Fibroblast of skin of left quadriceps (primary cell): ENCODE measurements around the gene MRPS18A.
A peak's percentile ranks its signal among the peaks of the same experiment; 100 is the strongest.
"Not testable (repeated sequence)": the region's sequence is repeated elsewhere in the genome, so short reads cannot be mapped to it uniquely, and the experiment has no call there.

Source experiments
- DNase-seq, 2 experiments: peaks; one replicate each; pipeline ENCODE4 v3.0.0-alpha.2; 2013; ENCODE audit warnings: low read depth in 2 of 2

The MRPS18A gene

DNA sequence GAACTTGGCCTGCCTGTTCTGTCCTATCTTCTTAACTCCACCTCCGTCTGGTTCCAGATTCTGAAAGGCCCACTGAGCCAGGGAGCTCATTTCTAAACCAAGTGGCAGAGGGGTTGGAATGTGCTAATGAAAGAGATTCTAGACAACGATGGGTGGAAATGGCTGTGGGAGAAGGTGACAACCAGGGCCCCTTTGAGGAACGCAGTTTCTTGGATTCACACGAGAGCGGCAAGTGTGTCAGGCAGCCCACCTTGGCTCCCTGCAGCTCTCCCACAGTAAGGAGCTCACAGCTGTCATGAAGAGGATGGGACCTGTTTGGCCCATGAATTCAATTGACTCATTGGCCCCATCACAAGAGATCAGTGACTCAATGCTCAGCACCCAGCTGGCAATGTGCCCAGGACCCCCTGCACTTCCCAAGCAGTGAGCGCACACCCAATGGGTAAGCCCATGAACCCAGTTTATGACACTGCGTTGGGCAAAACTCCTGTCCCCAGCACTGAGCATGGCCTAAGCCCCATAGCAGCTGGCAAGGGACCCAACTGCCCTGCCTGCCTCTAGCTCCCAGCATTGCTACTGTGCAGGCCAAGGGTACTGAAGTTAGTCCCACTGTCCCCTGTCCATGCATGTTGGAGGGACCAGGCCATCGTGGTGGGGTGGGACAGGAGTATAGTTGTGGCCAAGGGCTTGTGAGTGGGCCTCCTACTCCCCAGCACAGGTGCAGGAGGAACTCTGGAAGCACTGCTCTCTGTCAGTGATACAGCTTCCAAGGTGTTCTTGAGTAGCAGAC lies 16.4 kb downstream of the MRPS18A start:
- DNase-seq = no peak

DNA sequence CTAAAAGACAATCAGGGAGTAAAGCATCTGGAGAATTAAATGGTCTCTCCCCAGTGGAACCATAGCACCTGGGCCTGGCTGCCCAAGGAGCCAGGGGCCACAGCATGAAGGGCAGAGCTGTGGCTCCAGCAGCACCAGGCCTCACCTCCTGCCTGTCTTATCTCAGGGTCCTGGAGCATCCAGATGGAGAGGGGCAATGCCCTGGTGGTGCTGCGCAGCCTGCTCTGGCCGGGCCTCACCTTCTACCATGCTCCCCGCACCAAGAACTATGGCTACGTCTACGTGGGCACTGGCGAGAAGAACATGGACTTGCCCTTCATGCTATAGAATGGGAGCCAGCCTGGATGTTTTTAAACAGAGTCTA lies 17.0 kb downstream of the MRPS18A start:
- no peak for DNase-seq

- no peak for DNase-seq
Measured at GRCh38 chr6:43669922-43670622, 17.5 kb downstream of the MRPS18A start.

DNA sequence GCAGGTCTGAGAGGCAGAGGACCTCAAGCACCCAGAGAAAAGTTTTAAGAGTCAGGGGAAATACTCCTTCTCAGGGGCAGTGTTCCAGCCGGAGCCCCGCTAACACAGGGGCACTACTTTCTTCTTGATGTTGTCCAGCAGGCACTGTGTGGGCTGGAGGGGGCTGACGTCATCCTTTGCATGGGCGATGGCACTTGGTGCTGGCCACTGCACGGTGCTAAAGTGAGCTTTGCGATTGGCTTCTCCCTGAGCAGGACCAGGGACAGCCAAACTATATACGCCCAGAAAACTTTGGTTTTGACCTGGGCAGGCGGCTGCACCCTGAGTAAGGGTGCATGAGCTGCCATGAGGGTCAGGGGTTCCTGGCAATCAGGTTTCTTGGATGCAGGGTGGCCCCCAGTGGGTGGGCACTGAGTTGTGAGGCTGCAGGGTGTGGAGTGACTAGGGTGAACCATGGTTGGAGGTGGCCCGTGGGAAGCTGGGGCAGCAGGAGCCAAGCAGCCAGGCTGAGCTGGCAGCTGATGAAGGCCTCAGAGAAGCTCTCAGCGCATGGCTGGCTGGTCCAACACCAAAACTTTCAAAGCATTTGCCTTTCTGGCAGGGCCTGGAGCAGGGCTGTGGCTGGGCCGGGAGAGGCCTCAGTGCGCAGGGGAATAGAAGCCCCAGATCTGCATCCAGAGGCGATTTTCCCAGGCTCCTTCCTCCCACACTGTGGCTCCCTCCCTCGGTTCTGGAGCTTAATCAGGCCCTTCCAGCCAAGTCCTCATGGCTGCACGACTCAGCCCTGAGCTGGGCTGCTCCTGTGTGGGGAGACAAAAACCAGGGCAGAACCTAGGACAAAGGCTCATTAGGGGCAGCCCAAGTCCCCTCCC lies 18.3 kb downstream of the MRPS18A start:
- no peak for DNase-seq

- peak; percentile 20 to 23 for DNase-seq
Measured at GRCh38 chr6:43668151-43669028, 19.2 kb downstream of the MRPS18A start.

DNA sequence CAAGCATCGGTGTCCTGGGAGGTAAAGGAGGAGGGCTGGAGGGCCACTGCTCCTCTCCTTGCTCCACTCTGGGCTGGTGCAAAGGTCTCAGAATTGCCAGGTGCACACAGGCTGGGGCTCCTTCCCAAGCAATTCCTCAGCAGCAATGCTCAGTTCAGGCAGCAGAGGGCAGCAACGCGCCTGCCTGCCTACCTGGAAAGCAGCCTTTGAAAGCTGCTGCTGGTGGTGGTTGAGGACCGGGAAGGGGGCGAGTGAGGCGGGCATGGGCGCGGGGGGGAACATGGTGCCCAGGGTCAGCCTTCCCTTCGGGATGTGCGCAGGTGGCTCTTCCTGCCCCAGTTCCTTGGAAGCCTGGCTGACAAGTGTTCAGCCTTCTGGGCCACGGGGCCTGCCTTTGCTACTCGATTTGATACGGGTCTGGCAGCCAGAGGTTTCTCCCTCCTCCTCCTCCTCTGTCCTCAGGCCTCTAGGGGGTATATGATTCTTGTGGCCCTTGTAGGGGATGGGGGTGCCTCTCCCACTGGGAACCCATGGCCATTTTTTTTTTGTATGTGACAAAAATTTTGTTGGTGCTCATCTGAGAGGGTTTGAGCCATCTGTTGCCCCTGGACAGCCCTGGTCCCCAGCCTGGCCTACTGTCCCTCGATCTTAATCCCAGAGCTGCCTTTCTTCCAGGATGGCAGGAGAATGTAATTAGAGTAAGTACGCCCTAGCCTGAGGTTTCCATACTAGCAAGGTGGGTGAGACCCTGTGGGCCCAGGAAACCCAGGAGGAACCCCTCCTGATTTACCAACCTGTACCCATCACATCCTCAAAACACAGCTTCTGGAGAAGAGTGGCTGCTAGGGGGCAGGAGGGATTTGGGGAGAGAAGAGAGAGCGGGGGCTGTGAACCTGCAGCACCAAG lies 20.1 kb downstream of the MRPS18A start:
- peak; percentile 26 to 28 for DNase-seq

DNA sequence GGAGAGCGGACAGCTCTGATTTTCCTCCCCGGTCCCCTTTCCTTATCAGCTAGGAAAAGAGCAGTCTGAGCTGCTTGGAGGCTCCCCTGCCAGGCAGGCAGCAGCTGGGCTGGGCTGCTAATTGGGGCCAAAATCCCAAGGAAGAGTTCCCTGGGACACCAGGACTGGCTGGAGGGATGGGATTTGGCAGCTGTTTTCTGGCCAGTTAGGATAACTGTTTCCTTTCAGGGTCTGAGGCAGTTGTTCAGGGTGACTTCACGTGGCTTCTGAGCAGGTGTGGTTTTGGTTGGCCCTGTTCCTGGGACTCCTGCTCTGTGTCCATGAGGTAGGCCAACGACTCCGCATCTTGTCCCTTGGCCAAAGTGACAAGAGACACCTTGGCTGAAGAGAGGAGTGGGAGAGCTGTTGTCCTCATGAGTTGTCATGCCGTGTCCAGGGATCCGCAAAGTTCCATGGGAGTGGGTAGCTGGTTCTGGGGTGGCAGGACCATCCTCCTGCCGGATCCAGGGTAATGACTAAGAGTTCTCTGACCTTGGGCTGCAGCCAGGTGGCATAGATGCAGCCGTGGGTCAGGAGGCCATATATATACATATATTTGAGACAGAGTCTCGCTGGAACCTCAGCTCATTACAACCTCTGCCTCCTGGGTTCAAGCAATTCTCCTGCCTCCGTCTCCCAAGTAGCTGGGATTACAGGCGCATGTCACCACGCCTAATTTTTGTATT lies 21.2 kb downstream of the MRPS18A start:
- DNase-seq = no peak

DNA sequence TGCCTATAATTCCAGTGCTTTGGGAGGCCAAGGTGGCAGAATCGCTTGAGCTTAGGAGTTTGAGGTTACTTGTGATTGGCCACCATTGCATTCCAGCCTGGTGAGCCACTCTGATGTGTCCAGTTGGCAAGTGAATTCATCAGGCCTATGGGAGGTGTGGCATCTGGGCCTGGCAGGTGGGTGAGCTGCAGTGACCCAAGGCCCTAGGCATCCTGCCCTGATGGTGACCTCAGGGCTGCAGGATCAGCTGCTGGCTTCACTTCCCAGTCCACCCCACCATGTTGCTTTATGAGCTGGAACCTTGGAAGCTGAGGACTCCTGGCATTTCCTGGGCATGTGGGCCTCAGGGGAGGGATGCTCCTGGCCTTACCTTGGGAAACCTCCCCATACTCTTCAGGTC lies 22.2 kb downstream of the MRPS18A start:
- DNase-seq = no peak

DNA sequence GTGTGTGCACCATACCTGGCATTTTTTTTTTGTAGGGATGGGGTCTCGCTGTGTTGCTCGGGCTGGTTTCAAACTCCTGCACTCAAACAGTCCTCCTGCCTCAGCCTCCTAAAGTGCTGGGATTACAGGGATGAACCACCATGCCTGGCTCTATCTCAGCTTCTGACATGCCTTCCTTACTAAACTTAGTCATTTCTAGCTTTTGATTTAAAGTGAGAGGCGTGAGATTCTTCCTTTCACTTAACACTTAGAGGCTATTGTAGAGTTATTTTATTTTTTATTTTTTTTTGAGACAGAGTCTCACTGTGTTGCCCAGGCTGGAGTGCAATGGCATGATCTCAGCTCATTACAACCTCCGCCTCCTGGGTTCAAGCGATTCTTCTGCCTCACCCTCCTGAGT lies 24.6 kb downstream of the MRPS18A start:
- not testable (repeated sequence) for DNase-seq

- no peak for DNase-seq
Measured at GRCh38 chr6:43658161-43658560, 29.4 kb downstream of the MRPS18A start.

DNA sequence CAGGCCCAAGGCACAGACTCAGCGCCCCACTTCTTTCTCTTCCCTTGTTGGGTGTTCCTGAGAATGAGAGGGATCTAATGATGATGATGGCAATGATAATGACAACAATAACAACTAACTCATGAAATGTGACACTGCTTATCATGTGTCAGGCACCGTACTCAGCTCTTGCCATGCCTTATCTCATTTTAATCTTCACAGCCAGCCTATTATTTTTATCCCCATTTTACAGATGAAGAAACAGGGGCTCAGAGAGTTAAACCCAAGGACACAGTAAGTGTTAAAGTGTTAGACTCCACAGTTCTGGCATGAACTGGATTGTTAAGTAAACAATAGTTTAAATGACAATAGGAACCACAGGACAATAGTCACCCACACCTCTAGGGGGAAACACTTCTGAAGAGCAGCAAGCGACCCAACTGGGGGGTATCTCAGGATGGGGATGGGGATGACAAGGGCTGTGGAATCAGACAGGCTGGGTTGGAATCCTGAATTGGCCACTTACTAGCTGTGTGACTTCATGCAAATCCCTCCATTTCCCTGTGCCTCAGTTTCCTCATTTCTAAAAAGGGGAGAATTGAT lies 30.3 kb downstream of the MRPS18A start:
- DNase-seq = no peak

DNA sequence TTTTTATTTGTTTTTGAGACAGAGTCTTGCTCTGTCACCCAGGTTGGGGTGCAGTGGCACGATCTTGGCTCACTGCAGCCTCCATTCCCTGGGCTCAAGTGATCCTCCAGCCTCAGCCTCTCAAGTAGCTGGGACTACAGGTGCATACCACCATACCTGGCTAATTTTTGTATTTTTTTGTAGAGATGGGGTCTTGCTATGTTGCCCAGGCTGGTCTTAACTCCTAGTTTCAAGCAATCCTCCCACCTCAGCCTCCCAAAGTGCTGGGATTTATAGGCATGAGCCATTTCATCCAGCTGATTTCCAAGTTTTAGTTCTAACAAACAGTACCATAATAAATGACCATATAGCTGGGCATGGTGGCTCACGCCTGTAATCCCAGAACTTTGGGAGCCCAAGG lies 34.8 kb downstream of the MRPS18A start:
- DNase-seq = not testable (repeated sequence)

- no peak for DNase-seq
Measured at GRCh38 chr6:43648248-43648647, 39.3 kb downstream of the MRPS18A start.

DNA sequence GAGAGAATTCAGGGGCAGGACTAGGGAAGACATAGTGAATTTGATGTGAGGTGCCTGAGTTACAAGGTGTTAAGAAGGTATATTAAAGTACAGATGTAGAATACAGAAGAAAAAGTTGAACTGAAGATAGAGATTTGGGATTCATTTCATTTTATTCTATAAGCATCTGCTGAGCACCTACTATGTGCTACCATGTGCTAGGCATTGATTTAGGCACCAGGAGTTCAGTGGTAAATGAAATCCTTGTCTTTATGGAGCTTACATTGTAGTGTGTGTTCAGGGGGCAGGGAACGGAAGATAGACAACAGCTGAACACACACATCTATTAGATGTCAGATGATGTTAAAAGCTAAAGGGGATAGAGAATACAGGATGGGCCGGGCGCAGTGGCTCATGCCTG lies 40.0 kb downstream of the MRPS18A start:
- DNase-seq = no peak

GRCh38 chr6:43645613-43645964 lies 42.0 kb downstream of the MRPS18A start:
- no peak for DNase-seq

DNA sequence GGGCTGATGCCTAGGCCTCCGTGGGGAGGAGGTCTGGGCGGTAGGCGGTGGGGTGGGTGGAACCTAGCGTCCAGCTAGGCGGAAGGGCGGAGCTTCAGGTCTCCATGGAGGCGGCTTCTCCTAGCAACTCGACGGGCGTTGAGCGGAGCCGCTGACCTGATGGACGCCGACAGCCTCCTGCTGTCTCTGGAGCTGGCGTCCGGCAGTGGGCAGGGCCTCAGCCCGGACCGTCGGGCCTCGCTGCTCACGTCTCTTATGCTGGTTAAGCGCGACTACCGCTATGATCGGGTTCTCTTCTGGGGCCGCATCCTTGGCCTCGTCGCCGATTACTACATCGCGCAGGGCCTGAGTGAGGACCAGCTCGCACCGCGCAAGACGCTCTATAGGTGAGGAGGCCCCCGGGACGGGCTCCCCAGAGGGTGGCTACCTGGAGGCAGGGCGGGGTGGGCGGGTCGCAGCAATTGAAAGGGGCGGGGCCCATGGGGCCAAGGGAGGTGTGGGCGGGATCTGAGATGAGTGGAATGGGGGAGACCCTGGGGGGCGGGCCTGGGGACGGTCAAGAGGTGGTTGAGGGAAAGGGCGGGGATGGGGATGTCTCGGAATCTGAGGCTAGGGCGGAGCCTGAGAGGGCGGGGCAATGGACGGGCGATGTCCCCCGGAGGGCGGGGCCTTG lies 42.5 kb downstream of the MRPS18A start, which contains the start of gene RSPH9:
Gene RSPH9 (plus strand): TSS at position 97 of the 673 bp plus-strand sequence. CDS start 63 bp downstream, at position 160.
- DNase-seq = no peak

- DNase-seq = no peak
Measured at GRCh38 chr6:43639984-43640800, 47.4 kb downstream of the MRPS18A start.

- no peak for DNase-seq
Measured at GRCh38 chr6:43636308-43636659, 51.3 kb downstream of the MRPS18A start.
